Esophagus muscularis mucosa (tissue), 4 donors: ENCODE data around the gene B3GNT5. TPM values are rescaled to one million over a fixed set of nuclear protein-coding genes. Genes with fewer than 3 reads are reported as not detected.
"Not testable (repeated sequence)": the region's sequence is repeated elsewhere in the genome, so short reads cannot be mapped to it uniquely, and the experiment has no call there.

Experiments
- DNase-seq: peaks from one replicate; pipeline ENCODE4 v3.0.0-alpha.2; 2017; ENCODE audit errors: extremely low spot score
- H3K27ac ChIP-seq, 4 donors: fragments of 200-600 bp; sonication (generic); replicated peaks in 1 of 4; 1 replicate in 3 of 4; 2 replicates in 1 of 4; pipeline ENCODE4 v1.5.1; 2016 to 2019; ENCODE audit warnings: mild to moderate bottlenecking in 1 of 4
- H3K27me3 ChIP-seq, 4 donors: fragments of 200-600 bp; sonication (generic); one replicate each; pipeline versions ENCODE4 v1.5.1 to v1.6.0; 2016 to 2019
- H3K36me3 ChIP-seq, 4 donors: fragments of 200-600 bp; sonication (generic); one replicate each; pipeline ENCODE4 v1.5.1; 2016 to 2019
- H3K4me1 ChIP-seq, 4 donors: fragments of 200-600 bp; sonication (generic); one replicate each; pipeline ENCODE4 v1.5.1; 2016 to 2019
- H3K4me3 ChIP-seq, 4 donors: fragments of 200-600 bp; sonication (generic); 1 replicate in 2 of 4; 2 replicates in 2 of 4; pipeline ENCODE4 v1.5.1; 2016 to 2019; ENCODE audit warnings: mild to moderate bottlenecking in 4 of 4, moderate library complexity in 1 of 4
- H3K9me3 ChIP-seq, 4 donors: fragments of 200-600 bp; sonication (generic); 1 replicate in 3 of 4; 2 replicates in 1 of 4; pipeline ENCODE4 v1.5.1; 2016 to 2019
- CTCF ChIP-seq, 3 experiments: fragments of 200-600 bp in 2 of 3; fragments of 450-650 bp in 1 of 3; sonication (generic) in 2 of 3; IDR thresholded peaks; one replicate each; pipeline ENCODE4 v1.5.1; 2017 to 2019; ENCODE audit warnings: antibody characterized with exemption in 3 of 3, mild to moderate bottlenecking in 2 of 3, moderate library complexity in 1 of 3
- EP300 ChIP-seq: sonication (generic); formaldehyde crosslinking; IDR thresholded peaks from one replicate; pipeline ENCODE4 v1.6.1; 2017; ENCODE audit warnings: antibody characterized with exemption
- POLR2A ChIP-seq: fragments of 450-650 bp; IDR thresholded peaks from one replicate; pipeline ENCODE4 v1.6.1; 2017; ENCODE audit warnings: antibody characterized with exemption, moderate library complexity, mild to moderate bottlenecking, low read depth
- POLR2AphosphoS5 ChIP-seq, 2 donors: sonication (generic); formaldehyde crosslinking; IDR thresholded peaks; one replicate each; pipeline ENCODE4 v1.6.1; 2017; ENCODE audit warnings: antibody characterized with exemption in 2 of 2
- WGBS: methylation state at CpG from one replicate; pipeline ENCODE4 v1.1.5; 2018; 5-methylcytosine and 5-hydroxymethylcytosine counted together
- intact Hi-C: fragments of 100-400 bp; cut with DNase I; formaldehyde crosslinking; loops from one replicate; pipeline ENCODE4 v1.15.1; 2023
- total RNA-seq, 4 donors: library from RNA; depleted of rRNA; stranded (reverse); fragments of >200 nt; gene quantifications; one replicate each; pipeline versions ENCODE4 v1.1.0 to v1.2.1, GENCODE V29; 2016

B3GNT5 gene
- total RNA-seq, 4 donors from 2014 or later: 2.1 to 11.3 (median 5.2) TPM

- Histone ChIP-seq H3K4me1 (no peaks in the 10 kb centered on the region), H3K4me3 (no peak overlapping the region), H3K27me3 (no peaks in the 10 kb centered on the region), H3K36me3 (no peaks in the 10 kb centered on the region), H3K9me3 (no peaks in the 10 kb centered on the region), H3K27ac (no peak overlapping the region)
- no peak for DNase-seq
- intact Hi-C loops: no loop called here
- no peak for TF ChIP-seq CTCF (IDR thresholded peaks at IDR 0.05)
- no peak for TF ChIP-seq POLR2AphosphoS5 (IDR thresholded peaks at IDR 0.05)
- no peak for TF ChIP-seq EP300
- TF ChIP-seq POLR2A: no peak
- 91% methylated on average over 4 of the region's 4 CpGs for WGBS
Measured at GRCh38 chr3:183227586-183227985, 25.5 kb upstream of the B3GNT5 start.

GRCh38 chr3:183229178-183229577, 23.9 kb upstream of the B3GNT5 start:
- no peaks in the 10 kb centered on the region for H3K36me3 ChIP-seq
- H3K4me3 ChIP-seq: no peak overlapping the region
- intact Hi-C loops: no loop called here
- no peak for DNase-seq
- no peaks in the 10 kb centered on the region for H3K9me3 ChIP-seq
- H3K27me3 ChIP-seq: no peaks in the 10 kb centered on the region
- 67% methylated on average over 1 of the region's 1 CpG for WGBS
- TF ChIP-seq POLR2AphosphoS5 (IDR thresholded peaks at IDR 0.05) (no peak), CTCF (IDR thresholded peaks at IDR 0.05) (no peak), POLR2A (no peak), EP300 (no peak)
- no peak overlapping the region for H3K27ac ChIP-seq
- no peaks in the 10 kb centered on the region for H3K4me1 ChIP-seq

GRCh38 chr3:183230251-183230650, 22.8 kb upstream of the B3GNT5 start:
- intact Hi-C loops, H3K27ac ChIP-seq: not testable (repeated sequence)
- WGBS: 89% methylated on average over 8 of the region's 8 CpGs

GRCh38 chr3:183230826-183231225, 22.2 kb upstream of the B3GNT5 start:
- H3K4me3 ChIP-seq: no peak overlapping the region
- no peak overlapping the region for H3K27ac ChIP-seq
- H3K9me3 ChIP-seq: no peaks in the 10 kb centered on the region
- TF ChIP-seq POLR2A (no peak), POLR2AphosphoS5 (IDR thresholded peaks at IDR 0.05) (no peak), CTCF (IDR thresholded peaks at IDR 0.05) (no peak), EP300 (no peak)
- no peaks in the 10 kb centered on the region for H3K4me1 ChIP-seq
- intact Hi-C loops: no loop called here
- WGBS: 92% methylated on average over 3 of the region's 3 CpGs
- H3K27me3 ChIP-seq: no peaks in the 10 kb centered on the region
- DNase-seq: no peak
- H3K36me3 ChIP-seq: no peaks in the 10 kb centered on the region

More at GRCh38 chr3:183230251-183230650, 22.8 kb upstream of the B3GNT5 start:
- H3K4me1 ChIP-seq, DNase-seq, H3K4me3 ChIP-seq, H3K36me3 ChIP-seq, H3K27me3 ChIP-seq, H3K9me3 ChIP-seq: not testable (repeated sequence)

- WGBS: 39% methylated on average over 4 of the region's 4 CpGs
- Histone ChIP-seq H3K27me3 (no peaks in the 10 kb centered on the region), H3K36me3 (no peaks in the 10 kb centered on the region), H3K27ac (no peak overlapping the region), H3K9me3 (no peaks in the 10 kb centered on the region), H3K4me1 (no peaks in the 10 kb centered on the region), H3K4me3 (no peak overlapping the region)
- no peak for TF ChIP-seq POLR2AphosphoS5 (IDR thresholded peaks at IDR 0.05)
- TF ChIP-seq POLR2A: no peak
- no peak for TF ChIP-seq EP300
- no peak for TF ChIP-seq CTCF (IDR thresholded peaks at IDR 0.05)
- no peak for DNase-seq
- intact Hi-C loops: no loop called here
Measured at GRCh38 chr3:183233966-183234365, 19.1 kb upstream of the B3GNT5 start.
